ENCODE data around the gene CNGA4.
"Not testable (repeated sequence)": the region's sequence is repeated elsewhere in the genome, so short reads cannot be mapped to it uniquely, and the experiment has no call there.

The CNGA4 gene

DNA sequence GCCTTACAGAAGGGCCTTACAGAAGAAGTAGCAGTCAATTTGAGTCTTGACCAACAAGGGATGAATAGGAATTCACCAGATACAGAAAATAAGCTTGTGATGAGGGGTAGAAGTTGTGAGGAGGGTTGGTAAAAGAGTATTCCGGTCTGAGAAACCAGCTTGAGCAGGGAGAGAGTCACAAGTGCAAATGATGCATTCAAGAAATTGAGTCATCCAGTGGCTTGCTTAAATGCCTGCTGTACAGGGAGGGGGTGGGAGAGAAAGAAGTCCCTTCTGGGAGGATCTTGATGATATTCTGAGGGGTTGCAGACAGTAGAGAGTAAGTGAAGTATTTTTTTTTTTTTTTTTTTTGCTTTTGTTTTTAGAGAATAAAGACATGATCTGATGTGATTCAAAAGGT is 29.9 kb downstream of the CNGA4 start:
- DNase-seq (ENCODE audit: low read depth in 2 of 2): no peak

DNA sequence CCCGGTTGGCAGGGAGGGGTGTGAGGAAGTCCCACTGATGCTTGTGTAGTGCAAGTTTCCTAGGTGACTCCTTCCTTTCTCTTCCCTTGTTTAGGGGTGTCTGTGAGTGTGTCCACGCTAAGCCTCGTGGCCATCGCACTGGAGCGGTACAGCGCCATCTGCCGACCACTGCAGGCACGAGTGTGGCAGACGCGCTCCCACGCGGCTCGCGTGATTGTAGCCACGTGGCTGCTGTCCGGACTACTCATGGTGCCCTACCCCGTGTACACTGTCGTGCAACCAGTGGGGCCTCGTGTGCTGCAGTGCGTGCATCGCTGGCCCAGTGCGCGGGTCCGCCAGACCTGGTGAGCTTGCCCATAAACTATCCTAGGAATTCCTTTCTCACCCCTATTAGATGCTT is 31.1 kb downstream of the CNGA4 start:
- no peak for DNase-seq (ENCODE audit: low read depth in 2 of 2)

DNA sequence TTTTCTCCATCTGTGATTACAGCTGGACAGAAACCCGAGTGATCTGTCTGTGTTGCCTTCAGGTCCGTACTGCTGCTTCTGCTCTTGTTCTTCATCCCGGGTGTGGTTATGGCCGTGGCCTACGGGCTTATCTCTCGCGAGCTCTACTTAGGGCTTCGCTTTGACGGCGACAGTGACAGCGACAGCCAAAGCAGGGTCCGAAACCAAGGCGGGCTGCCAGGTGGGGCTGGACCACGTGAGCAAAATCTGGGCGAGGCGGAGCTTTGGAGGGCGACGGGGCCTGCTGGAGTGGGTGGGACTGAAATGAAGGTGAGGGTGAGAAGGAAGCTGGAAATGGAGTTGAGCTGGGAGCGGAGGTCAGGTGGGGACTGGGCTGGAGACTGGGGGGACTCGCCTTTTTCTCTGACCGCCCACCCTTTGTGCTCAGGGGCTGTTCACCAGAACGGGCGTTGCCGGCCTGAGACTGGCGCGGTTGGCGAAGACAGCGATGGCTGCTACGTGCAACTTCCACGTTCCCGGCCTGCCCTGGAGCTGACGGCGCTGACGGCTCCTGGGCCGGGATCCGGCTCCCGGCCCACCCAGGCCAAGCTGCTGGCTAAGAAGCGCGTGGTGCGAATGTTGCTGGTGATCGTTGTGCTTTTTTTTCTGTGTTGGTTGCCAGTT is 31.8 kb downstream of the CNGA4 start:
- no peak for DNase-seq (ENCODE audit: low read depth in 2 of 2)

DNA sequence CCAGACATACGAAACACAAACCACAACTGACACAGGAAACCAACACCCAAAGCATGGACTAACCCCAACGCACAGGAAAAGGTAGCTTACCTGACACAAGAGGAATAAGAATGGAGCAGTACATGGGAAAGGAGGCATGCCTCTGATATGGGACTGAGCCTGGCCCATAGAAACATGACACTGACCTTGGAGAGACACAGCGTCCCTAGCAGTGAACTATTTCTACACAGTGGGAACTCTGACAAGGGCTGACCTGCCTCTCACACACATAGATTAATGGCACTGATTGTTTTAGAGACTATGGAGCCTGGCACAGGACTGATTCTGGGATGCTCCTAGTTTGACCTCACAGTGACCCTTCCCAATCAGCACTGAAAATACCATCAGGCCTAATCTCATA is 32.7 kb downstream of the CNGA4 start:
- DNase-seq (ENCODE audit: low read depth in 2 of 2): no peak

DNA sequence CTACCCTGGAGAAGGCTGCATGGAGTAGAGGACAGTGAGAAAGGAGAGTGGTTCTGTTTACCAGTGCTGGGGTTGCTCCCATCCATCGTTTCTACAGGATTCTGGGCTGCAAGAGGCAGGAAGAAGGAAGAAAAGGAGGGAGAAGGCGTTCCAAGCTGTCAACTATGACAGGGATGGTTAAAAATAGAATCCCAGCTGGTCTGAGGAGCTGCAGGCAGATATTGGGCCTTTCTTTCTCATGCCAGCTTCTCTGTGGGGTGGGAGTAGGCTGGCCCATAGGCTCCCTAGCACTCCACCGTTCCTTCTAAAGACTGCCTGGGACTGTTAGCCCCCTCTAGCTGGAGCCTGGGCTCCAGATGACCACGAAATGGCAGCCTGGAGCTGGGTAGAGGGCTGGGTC is 34.3 kb downstream of the CNGA4 start:
- DNase-seq (ENCODE audit: low read depth in 2 of 2): no peak

DNA sequence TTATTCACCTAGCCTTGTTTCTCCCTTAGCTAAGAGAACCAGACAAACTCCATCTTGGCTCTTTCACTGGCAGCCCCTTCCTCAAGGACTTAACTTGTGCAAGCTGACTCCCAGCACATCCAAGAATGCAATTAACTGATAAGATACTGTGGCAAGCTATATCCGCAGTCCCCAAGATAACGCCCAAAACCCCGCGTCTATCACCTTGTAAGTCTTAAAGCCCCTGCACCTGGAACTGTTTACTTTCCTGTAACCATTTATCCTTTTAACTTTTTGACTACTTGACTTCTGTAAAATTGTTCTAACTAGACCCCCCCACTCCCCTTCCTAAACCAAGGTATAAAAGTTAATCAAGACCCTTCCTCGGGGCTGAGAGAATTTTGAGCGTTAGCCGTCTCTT is 41.9 kb downstream of the CNGA4 start:
- not testable (repeated sequence) for DNase-seq (ENCODE audit: low read depth in 2 of 2)

DNA sequence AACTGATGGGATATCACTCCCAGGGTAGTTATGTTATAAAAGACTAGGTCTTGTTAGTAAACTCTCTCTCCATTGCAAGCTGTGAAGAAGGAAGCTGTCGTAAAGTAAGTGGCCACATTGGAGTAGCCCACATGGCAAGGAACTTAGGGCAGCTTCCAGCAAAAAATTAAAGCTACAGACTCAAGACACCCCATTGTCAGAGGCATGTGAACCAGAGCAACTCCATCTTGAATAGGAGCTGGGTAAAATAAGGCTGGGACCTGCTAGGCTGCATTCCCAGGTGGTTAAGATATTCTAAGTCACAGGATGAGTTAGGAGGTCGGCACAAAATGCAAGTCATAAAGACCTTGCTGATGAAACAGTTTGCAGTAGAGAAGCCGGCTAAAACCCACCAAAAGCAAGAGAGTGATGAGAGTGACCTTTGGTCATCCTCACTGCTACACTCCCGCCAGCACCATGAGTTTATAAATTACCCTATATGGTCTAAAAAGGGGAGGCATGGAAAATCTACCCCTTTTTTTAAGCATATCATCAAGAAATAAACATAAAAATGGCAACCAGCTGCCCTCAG is 44.6 kb downstream of the CNGA4 start:
- DNase-seq (ENCODE audit: low read depth in 2 of 2): no peak

DNA sequence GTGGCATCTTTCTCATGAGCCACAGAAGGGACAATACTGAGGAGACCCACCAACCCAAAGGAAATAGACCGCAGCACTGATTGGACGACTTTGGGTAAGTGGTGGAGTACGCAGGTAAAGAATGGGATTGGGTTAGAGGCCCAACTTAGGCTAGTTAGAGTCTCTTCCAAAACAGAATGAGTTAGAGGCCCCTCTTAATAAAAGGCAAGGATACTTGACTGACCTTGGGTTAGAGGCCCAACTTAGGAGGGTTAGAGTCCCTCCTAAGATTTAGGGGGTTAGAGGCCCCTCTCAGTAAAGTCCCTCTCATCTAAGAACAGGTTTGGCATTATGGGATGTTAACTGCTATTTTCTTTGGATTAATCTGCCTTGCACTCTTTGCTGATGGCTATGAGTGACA is 45.4 kb downstream of the CNGA4 start:
- DNase-seq (ENCODE audit: low read depth in 2 of 2): no peak

DNA sequence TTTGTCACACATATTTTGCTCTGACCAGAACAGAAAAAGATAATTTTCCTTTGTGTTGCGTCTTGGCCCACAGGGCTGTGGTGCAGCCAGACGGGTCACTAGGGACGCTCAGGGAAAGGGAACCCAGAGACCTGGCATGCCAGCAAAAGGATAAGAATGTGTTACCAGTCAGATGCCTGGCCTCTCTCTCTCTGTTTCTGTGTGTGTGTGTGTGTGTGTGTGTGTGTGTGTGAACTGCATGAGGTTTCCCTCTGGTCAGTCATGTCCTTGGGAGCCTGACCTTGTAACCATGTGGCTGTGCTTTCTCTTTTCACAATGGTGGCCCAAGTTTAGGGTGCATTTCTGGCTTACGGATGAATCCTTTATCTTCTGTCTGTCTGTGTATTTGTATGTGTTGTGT is 46.1 kb downstream of the CNGA4 start:
- no peak for DNase-seq (ENCODE audit: low read depth in 2 of 2)

Measured in stimulated activated CD8-positive, alpha-beta memory T cell treated with anti-CD3 and anti-CD28 coated beads, Interleukin-2, amount 100 ng/mL, for 1 hour (primary cell).